Fibroblast of skin of left quadriceps (primary cell): ENCODE data around the gene OR10P1.

ENCODE experiments used
- DNase-seq, 2 experiments: peaks; one replicate each; pipeline ENCODE4 v3.0.0-alpha.2; 2013; ENCODE audit warnings: low read depth in 2 of 2

The OR10P1 gene

GRCh38 chr12:55684761-55685370, 48.2 kb downstream of the OR10P1 start:
- no peak for DNase-seq

DNA sequence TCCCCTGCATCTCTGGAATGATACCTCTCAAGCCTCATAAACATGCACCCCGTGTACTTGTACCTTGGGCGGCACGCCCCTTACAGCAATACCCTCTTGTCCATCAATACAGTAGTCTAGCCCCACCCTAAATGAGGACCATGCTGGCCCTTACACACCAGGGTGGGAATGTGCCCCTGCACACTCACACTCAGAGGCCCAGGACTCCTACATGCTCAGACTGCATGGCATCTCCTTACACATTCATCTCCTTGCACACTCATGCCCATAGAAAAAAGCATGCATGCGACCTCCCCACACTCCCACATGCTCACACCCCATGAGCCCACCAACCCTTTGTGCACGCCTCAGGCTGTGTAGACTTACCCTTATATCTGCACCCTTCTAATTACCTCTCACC, 49.0 kb downstream of the OR10P1 start:
- DNase-seq: no peak

- DNase-seq: no peak
These were observed 49.8 kb downstream of the OR10P1 start for GRCh38 chr12:55686366-55687010.
